ENCODE results near the gene RPS6KL1.

RPS6KL1 gene

GRCh38 chr14:74922752-74923401, at the start of gene RPS6KL1 (continued):
- TF ChIP-seq PBX3 (CRISPR knock-in tag; IDR thresholded peaks at IDR 0.05) (peak; percentile 29; the same call in 1 of the 2 replicates), OVOL3 (tag by site-specific recombination; IDR thresholded peaks at IDR 0.05) (no peak), ZNF423 (tag by site-specific recombination; IDR thresholded peaks at IDR 0.05) (no peak), PRDM6 (tag by site-specific recombination; IDR thresholded peaks at IDR 0.05) (no peak), ZIC2 (tag by site-specific recombination; IDR thresholded peaks at IDR 0.05) (peak; percentile 86), ZSCAN4 (tag by site-specific recombination; IDR thresholded peaks at IDR 0.05) (0 out of 2 replicates have a peak, but pooled peaks have one; percentile 11), ZNF473 (tag by site-specific recombination; IDR thresholded peaks at IDR 0.05) (no peak), ZNF202 (tag by site-specific recombination; IDR thresholded peaks at IDR 0.05; ENCODE audit: borderline replicate concordance) (no peak), ZNF501 (tag by site-specific recombination; IDR thresholded peaks at IDR 0.05) (0 out of 2 replicates have a peak, but pooled peaks have one; percentile 27), WT1 (tag by site-specific recombination; IDR thresholded peaks at IDR 0.05) (no peak), ZNF23 (tag by site-specific recombination; IDR thresholded peaks at IDR 0.05; ENCODE audit: borderline replicate concordance) (no peak), ZNF335 (tag by site-specific recombination; conservative IDR thresholded peaks at IDR 0.05) (peak; percentile 86), ZSCAN18 (tag by site-specific recombination; IDR thresholded peaks at IDR 0.05) (no peak), HOXC10 (CRISPR knock-in tag; IDR thresholded peaks at IDR 0.05) (no peak), ZNF561 (tag by site-specific recombination; IDR thresholded peaks at IDR 0.05; ENCODE audit: borderline replicate concordance) (no peak), PRDM1 (tag by site-specific recombination; IDR thresholded peaks at IDR 0.05) (no peak), ZNF571 (tag by site-specific recombination; IDR thresholded peaks at IDR 0.05) (no peak), GLIS2 (tag by site-specific recombination; IDR thresholded peaks at IDR 0.05) (0 out of 2 replicates have a peak, but pooled peaks have one; percentile 21), SP3 (tag by site-specific recombination; IDR thresholded peaks at IDR 0.05) (peak; percentile 24; the same call in 1 of the 2 replicates), YY2 (tag by site-specific recombination; IDR thresholded peaks at IDR 0.05) (no peak), GLI4 (tag by site-specific recombination; IDR thresholded peaks at IDR 0.05) (no peak)

GRCh38 chr14:74968811-74969210, 45.8 kb upstream of the RPS6KL1 start:
- CTCF ChIA-PET: interaction anchor here (0.8 to 1.0 kb wide), 2 partner anchors 28 to 146 kb away, joined by 3 read pairs; no protein-coding TSS in a partner anchor
- Histone ChIP-seq H3K4me1 (ENCODE audit: control insufficient read depth, insufficient read depth, low read length) (no peaks in the 10 kb centered on the region), H3K36me3 (ENCODE audit: control insufficient read depth in 2 of 2, insufficient read depth in 1 of 2, low read length in 2 of 2) (no peaks in the 10 kb centered on the region), H3K27ac (ENCODE audit: extremely low read depth, low read depth, low read length) (no peak overlapping the region), H3K4me3 (ENCODE audit: low read depth, low read length) (no peak overlapping the region), H3K9me3 (ENCODE audit: control insufficient read depth, insufficient read depth, low read depth, low read length) (no peaks in the 10 kb centered on the region)
- POLR2A ChIA-PET: interaction anchor here (0.7 kb wide), 1 partner anchor 34 kb away, joined by 3 read pairs; the partner anchor contains the start of gene EIF2B2
- no peak for TF ChIP-seq KLF16 (tag by site-specific recombination; IDR thresholded peaks at IDR 0.05)
- no peak for TF ChIP-seq ATF2 (tag by site-specific recombination; IDR thresholded peaks at IDR 0.05; ENCODE audit: low read depth)
- no peak for TF ChIP-seq ZNF658 (tag by site-specific recombination; IDR thresholded peaks at IDR 0.05)
- TF ChIP-seq ZNF416 (tag by site-specific recombination; IDR thresholded peaks at IDR 0.05): no peak
- no peak for TF ChIP-seq ZNF280D (tag by site-specific recombination; IDR thresholded peaks at IDR 0.05)
- TF ChIP-seq IKZF3 (tag by site-specific recombination; IDR thresholded peaks at IDR 0.05): no peak
- TF ChIP-seq TCF7L2 (IDR thresholded peaks at IDR 0.05; ENCODE audit: borderline replicate concordance, low read depth, low read length): no peak
- no peak for TF ChIP-seq ZFP37 (tag by site-specific recombination; IDR thresholded peaks at IDR 0.05)
